HCT116 (cell line): ENCODE data around the gene IL1RAPL2.

Experiments
- EZH2phosphoT487 ChIP-seq: fragments of 200-600 bp; IDR thresholded peaks from 2 replicates; pipeline ENCODE4 v1.6.1; 2018; ENCODE audit warnings: antibody characterized with exemption, borderline replicate concordance
- JUND ChIP-seq: IDR thresholded peaks from 2 replicates; pipeline ENCODE4 v1.6.1; 2012

GRCh38 chrX:105460376-105460775 lies 894.4 kb downstream of the IL1RAPL2 start:
- TF ChIP-seq EZH2phosphoT487 (no peak), JUND (no peak)
